Endodermal cell (in vitro differentiated cells): ENCODE data around the gene CRYBB2. TPM values are rescaled to one million over a fixed set of nuclear protein-coding genes. Genes with fewer than 3 reads are reported as not detected.
"Not testable (repeated sequence)": the region's sequence is repeated elsewhere in the genome, so short reads cannot be mapped to it uniquely, and the experiment has no call there.

Experiments
- DNase-seq: peaks from one replicate; pipeline ENCODE4 v3.0.0-alpha.2; 2017
- H3K27ac ChIP-seq: 2 replicates; pipeline ENCODE4 v1.5.1; 2013; ENCODE audit warnings: mild to moderate bottlenecking, low read depth, low read length, moderate library complexity
- H3K27me3 ChIP-seq: 2 replicates; pipeline ENCODE4 v1.6.1; 2013; ENCODE audit warnings: mild to moderate bottlenecking, low read length, moderate library complexity; ENCODE audit not compliant: insufficient read depth, control insufficient read depth, poor library complexity, severe bottlenecking
- H3K36me3 ChIP-seq: 2 replicates; pipeline ENCODE4 v1.7.0; 2013; ENCODE audit warnings: mild to moderate bottlenecking, low read length, moderate library complexity; ENCODE audit not compliant: control insufficient read depth, insufficient read depth
- H3K4me1 ChIP-seq: one replicate; pipeline ENCODE4 v1.7.0; 2013; ENCODE audit warnings: low read length; ENCODE audit not compliant: control insufficient read depth, insufficient read depth
- H3K4me3 ChIP-seq: 2 replicates; pipeline ENCODE4 v1.5.1; 2013; ENCODE audit warnings: mild to moderate bottlenecking, low read length, moderate library complexity
- H3K9ac ChIP-seq: 2 replicates; pipeline ENCODE4 v1.6.1; 2013; ENCODE audit warnings: mild to moderate bottlenecking, low read length, moderate library complexity; ENCODE audit not compliant: poor library complexity, severe bottlenecking; ENCODE audit errors: extremely low read depth
- H3K9me3 ChIP-seq: 2 replicates; pipeline ENCODE4 v1.6.1; 2013; ENCODE audit warnings: mild to moderate bottlenecking, low read length, moderate library complexity; ENCODE audit not compliant: control insufficient read depth
- H3K27ac Mint-ChIP-seq: 2 replicates; pipeline ENCODE4 v1.8.0; 2020; ENCODE audit warnings: mixed read lengths
- H3K27me3 Mint-ChIP-seq: 2 replicates; pipeline ENCODE4 v1.8.0; 2021; ENCODE audit warnings: mild to moderate bottlenecking, mixed read lengths; ENCODE audit not compliant: insufficient read depth
- H3K36me3 Mint-ChIP-seq: 2 replicates; pipeline ENCODE4 v1.8.0; 2020; ENCODE audit warnings: low read depth, mixed read lengths
- H3K4me1 Mint-ChIP-seq: 2 replicates; pipeline ENCODE4 v1.8.0; 2020; ENCODE audit warnings: mixed read lengths
- H3K4me3 Mint-ChIP-seq: 2 replicates; pipeline ENCODE4 v1.8.0; 2020; ENCODE audit warnings: mild to moderate bottlenecking, moderate library complexity, mixed read lengths
- H3K9me3 Mint-ChIP-seq: 2 replicates; pipeline ENCODE4 v1.8.0; 2020; ENCODE audit warnings: mild to moderate bottlenecking, mixed read lengths
- CTCF ChIP-seq: fragments of 200-600 bp; sonication (generic); conservative IDR thresholded peaks from 2 replicates; pipeline ENCODE4 v1.5.0; 2021; ENCODE audit warnings: antibody characterized with exemption, mild to moderate bottlenecking
- WGBS, 2 experiments: methylation state at CpG; one replicate each; pipeline versions ENCODE4 v1.1.5 to v1.1.7; 2013; ENCODE audit warnings: missing lambda C conversion rate in 2 of 2, mixed read lengths in 1 of 2; ENCODE audit not compliant: insufficient coverage in 1 of 2, insufficient read length in 1 of 2; 5-methylcytosine and 5-hydroxymethylcytosine counted together
- total RNA-seq, 2 donors: library from RNA; stranded (reverse); fragmentation: NEBNext Ultra II Directional in 1 of 2; extraction: Animal tissue kit (Norgen Biotek cat#: 25700) in 1 of 2; gene quantifications; 2 replicates in 1 of 2; 3 replicates in 1 of 2; pipeline ENCODE4 v1.2.1, GENCODE V29; 2021

The CRYBB2 gene
- total RNA-seq, 2 donors from 2014 or later = not detected

- no peak for DNase-seq
- Mint-ChIP-seq H3K9me3 (no peaks in the 10 kb centered on the region), H3K27me3 (no peaks in the 10 kb centered on the region), H3K27ac (no peak overlapping the region), H3K4me1 (no peaks in the 10 kb centered on the region), H3K36me3 (peaks cover 12% of the 10 kb centered on the region), H3K4me3 (no peak overlapping the region)
- 82% methylated on average over 8 to 10 of the region's 10 CpGs for WGBS, 2 experiments
- H3K9me3 ChIP-seq = no peaks in the 10 kb centered on the region
- H3K27ac ChIP-seq = no peak overlapping the region
- H3K9ac ChIP-seq = no peak overlapping the region
- no peak overlapping the region for H3K4me3 ChIP-seq
- TF ChIP-seq CTCF = no peak
- H3K36me3 ChIP-seq = peaks cover 7% of the 10 kb centered on the region
- H3K4me1 ChIP-seq = no peaks in the 10 kb centered on the region
- no peaks in the 10 kb centered on the region for H3K27me3 ChIP-seq
These were observed 17.7 kb upstream of the CRYBB2 start for GRCh38 chr22:25201557-25202273.

- no peaks in the 10 kb centered on the region for H3K4me1 ChIP-seq
- H3K4me3 ChIP-seq = no peak overlapping the region
- Mint-ChIP-seq H3K27ac (no peak overlapping the region), H3K4me1 (no peaks in the 10 kb centered on the region), H3K27me3 (no peaks in the 10 kb centered on the region), H3K4me3 (no peak overlapping the region), H3K36me3 (peaks cover 9% of the 10 kb centered on the region), H3K9me3 (no peaks in the 10 kb centered on the region)
- H3K27me3 ChIP-seq = no peaks in the 10 kb centered on the region
- H3K9ac ChIP-seq = no peak overlapping the region
- no peak overlapping the region for H3K27ac ChIP-seq
- 60 to 63% methylated on average over 10 to 15 of the region's 15 CpGs for WGBS, 2 experiments
- peak; percentile 94 for DNase-seq
- peak; percentile 95 for TF ChIP-seq CTCF
- peaks cover 6% of the 10 kb centered on the region for H3K36me3 ChIP-seq
- no peaks in the 10 kb centered on the region for H3K9me3 ChIP-seq
These were observed 17.0 kb upstream of the CRYBB2 start for GRCh38 chr22:25202290-25202921.

GRCh38 chr22:25203082-25203481 lies 16.4 kb upstream of the CRYBB2 start:
- no peak overlapping the region for H3K4me3 Mint-ChIP-seq
- H3K9me3 ChIP-seq = no peaks in the 10 kb centered on the region

GRCh38 chr22:25204547-25204946 lies 14.9 kb upstream of the CRYBB2 start:
- H3K9me3 ChIP-seq, H3K9me3 Mint-ChIP-seq, H3K4me3 Mint-ChIP-seq, H3K27ac ChIP-seq, H3K4me3 ChIP-seq, H3K27me3 ChIP-seq, DNase-seq, H3K4me1 ChIP-seq, H3K36me3 ChIP-seq, H3K9ac ChIP-seq, H3K36me3 Mint-ChIP-seq, H3K4me1 Mint-ChIP-seq, H3K27me3 Mint-ChIP-seq, H3K27ac Mint-ChIP-seq: not testable (repeated sequence)
- WGBS, 2 experiments = 80 to 85% methylated on average over 2 to 7 of the region's 7 CpGs

More at GRCh38 chr22:25203082-25203481, 16.4 kb upstream of the CRYBB2 start:
- TF ChIP-seq CTCF = no peak
- peaks cover 6% of the 10 kb centered on the region for H3K36me3 ChIP-seq
- no peak for DNase-seq
- Mint-ChIP-seq H3K9me3 (no peaks in the 10 kb centered on the region), H3K27me3 (no peaks in the 10 kb centered on the region), H3K27ac (no peak overlapping the region), H3K36me3 (peaks cover 4% of the 10 kb centered on the region), H3K4me1 (no peaks in the 10 kb centered on the region)
- no peaks in the 10 kb centered on the region for H3K4me1 ChIP-seq
- no peak overlapping the region for H3K4me3 ChIP-seq
- WGBS, 2 experiments = 95% methylated on average over 3 of the region's 4 CpGs; no CpG with 5 or more reads in 1 of the 2 experiments
- H3K27me3 ChIP-seq = no peaks in the 10 kb centered on the region
- no peak overlapping the region for H3K9ac ChIP-seq
- H3K27ac ChIP-seq = no peak overlapping the region
